Nasal cavity respiratory epithelium epithelial cell of viscerocranial mucosa (primary cell): ENCODE results near the gene MRPS15. TPM values are rescaled to one million over a fixed set of nuclear protein-coding genes. Genes with fewer than 3 reads are reported as not detected.

Source experiments
- total RNA-seq: library from RNA; depleted of rRNA; stranded (reverse); fragments of >200 nt; gene quantifications from 2 replicates; pipeline ENCODE4 v1.2.3, GENCODE V29; 2014

Gene MRPS15
- total RNA-seq: 73.7 and 96.7 TPM in 2 replicates

GRCh38 chr1:36463803-36464604 is at the start of gene MRPS15:
MRPS15 (minus strand) TSS chr1:36464384; CDS start chr1:36464275, 109 bp downstream.

GRCh38 chr1:36482724-36483388 is 18.7 kb upstream of the MRPS15 start, which contains the start of gene CSF3R:
CSF3R (minus strand) TSS chr1:36482913; CDS start chr1:36479496, 3,417 bp downstream.

GRCh38 chr1:36450270-36450918 is 13.8 kb downstream of the MRPS15 start, which contains the start of gene OSCP1:
OSCP1 (minus strand) TSS chr1:36450451; CDS start chr1:36450369, 82 bp downstream.

Other genes with a start within 250 kb of the MRPS15 start
- gene THRAP3, start 239.9 kb downstream of the MRPS15 start, total RNA-seq: 102 and 103 TPM in 2 replicates
- gene SH3D21, start 158.0 kb downstream of the MRPS15 start, total RNA-seq: 1.9 and 6.5 TPM in 2 replicates
- 7.8 and 10.9 TPM in 2 replicates for gene EVA1B, start 140.7 kb downstream of the MRPS15 start, total RNA-seq
- 12.0 and 35.7 TPM in 2 replicates for gene STK40, start 78.5 kb downstream of the MRPS15 start, total RNA-seq
- gene LSM10, start 66.5 kb downstream of the MRPS15 start, total RNA-seq: 8.5 and 14.5 TPM in 2 replicates
- 4.8 and 6.2 TPM in 2 replicates for gene OSCP1, start 13.9 kb downstream of the MRPS15 start, total RNA-seq
- not detected in 2 replicates for gene CSF3R, start 18.5 kb upstream of the MRPS15 start, total RNA-seq